PC-3 (cell line): Measurements from ENCODE around the gene PTPMT1.

Source experiments
- EZH2 ChIP-seq: fragments of 300-600 bp; sonication (generic); IDR thresholded peaks from one replicate; pipeline ENCODE4 v1.6.1; 2017; ENCODE audit warnings: antibody characterized with exemption, mild to moderate bottlenecking, low read length; ENCODE audit not compliant: unreplicated experiment
- EZH2phosphoT487 ChIP-seq: fragments of 300-600 bp; sonication (generic); IDR thresholded peaks from 2 replicates; pipeline ENCODE4 v1.6.1; 2018; ENCODE audit warnings: mild to moderate bottlenecking, antibody characterized with exemption, low read length, borderline replicate concordance

- TF ChIP-seq EZH2 (no peak), EZH2phosphoT487 (no peak)
These were observed 51.5 kb downstream of the PTPMT1 start for GRCh38 chr11:47616726-47617416.
